Esophagus muscularis mucosa (tissue), 4 donors: ENCODE data around the gene USP10. TPM values are rescaled to one million over a fixed set of nuclear protein-coding genes. Genes with fewer than 3 reads are reported as not detected.
A peak's percentile ranks its signal among the peaks of the same experiment; 100 is the strongest.
"Not testable (repeated sequence)": the region's sequence is repeated elsewhere in the genome, so short reads cannot be mapped to it uniquely, and the experiment has no call there.

Experiments used
- DNase-seq: peaks from one replicate; pipeline ENCODE4 v3.0.0-alpha.2; 2017; ENCODE audit errors: extremely low spot score
- H3K27ac ChIP-seq, 4 donors: fragments of 200-600 bp; sonication (generic); replicated peaks in 1 of 4; 1 replicate in 3 of 4; 2 replicates in 1 of 4; pipeline ENCODE4 v1.5.1; 2016 to 2019; ENCODE audit warnings: mild to moderate bottlenecking in 1 of 4
- H3K27me3 ChIP-seq, 4 donors: fragments of 200-600 bp; sonication (generic); one replicate each; pipeline versions ENCODE4 v1.5.1 to v1.6.0; 2016 to 2019
- H3K36me3 ChIP-seq, 4 donors: fragments of 200-600 bp; sonication (generic); one replicate each; pipeline ENCODE4 v1.5.1; 2016 to 2019
- H3K4me1 ChIP-seq, 4 donors: fragments of 200-600 bp; sonication (generic); one replicate each; pipeline ENCODE4 v1.5.1; 2016 to 2019
- H3K4me3 ChIP-seq, 4 donors: fragments of 200-600 bp; sonication (generic); 1 replicate in 2 of 4; 2 replicates in 2 of 4; pipeline ENCODE4 v1.5.1; 2016 to 2019; ENCODE audit warnings: mild to moderate bottlenecking in 4 of 4, moderate library complexity in 1 of 4
- H3K9me3 ChIP-seq, 4 donors: fragments of 200-600 bp; sonication (generic); 1 replicate in 3 of 4; 2 replicates in 1 of 4; pipeline ENCODE4 v1.5.1; 2016 to 2019
- CTCF ChIP-seq, 3 experiments: fragments of 200-600 bp in 2 of 3; fragments of 450-650 bp in 1 of 3; sonication (generic) in 2 of 3; IDR thresholded peaks; one replicate each; pipeline ENCODE4 v1.5.1; 2017 to 2019; ENCODE audit warnings: antibody characterized with exemption in 3 of 3, mild to moderate bottlenecking in 2 of 3, moderate library complexity in 1 of 3
- EP300 ChIP-seq: sonication (generic); formaldehyde crosslinking; IDR thresholded peaks from one replicate; pipeline ENCODE4 v1.6.1; 2017; ENCODE audit warnings: antibody characterized with exemption
- POLR2A ChIP-seq: fragments of 450-650 bp; IDR thresholded peaks from one replicate; pipeline ENCODE4 v1.6.1; 2017; ENCODE audit warnings: antibody characterized with exemption, moderate library complexity, mild to moderate bottlenecking, low read depth
- POLR2AphosphoS5 ChIP-seq, 2 donors: sonication (generic); formaldehyde crosslinking; IDR thresholded peaks; one replicate each; pipeline ENCODE4 v1.6.1; 2017; ENCODE audit warnings: antibody characterized with exemption in 2 of 2
- WGBS: methylation state at CpG from one replicate; pipeline ENCODE4 v1.1.5; 2018; 5-methylcytosine and 5-hydroxymethylcytosine counted together
- intact Hi-C: fragments of 100-400 bp; cut with DNase I; formaldehyde crosslinking; loops from one replicate; pipeline ENCODE4 v1.15.1; 2023
- total RNA-seq, 4 donors: library from RNA; depleted of rRNA; stranded (reverse); fragments of >200 nt; gene quantifications; one replicate each; pipeline versions ENCODE4 v1.1.0 to v1.2.1, GENCODE V29; 2016

USP10 gene
- total RNA-seq, 4 donors from 2014 or later, result 45.3 to 71.2 (median 59.3) TPM

- Histone ChIP-seq H3K4me1 (peaks cover 39 to 81% (median 67%) of the 10 kb centered on the region in 4 donors), H3K27ac (no peak overlapping the region), H3K27me3 (no peaks in the 10 kb centered on the region), H3K4me3 (no peak overlapping the region), H3K9me3 (no peaks in the 10 kb centered on the region), H3K36me3 (peaks cover 0 to 5% (median 0%) of the 10 kb centered on the region in 4 donors)
- TF ChIP-seq CTCF (IDR thresholded peaks at IDR 0.05) (no peak), POLR2A (no peak), POLR2AphosphoS5 (IDR thresholded peaks at IDR 0.05) (no peak), EP300 (no peak)
- 92% methylated on average over 10 of the region's 10 CpGs for WGBS
- intact Hi-C loops, result loop anchor here (5.0 kb wide), 1 partner anchor 217 kb away; no protein-coding TSS in a partner anchor
- no peak for DNase-seq
Measured at GRCh38 chr16:84728853-84729424, 29.1 kb downstream of the USP10 start.

GRCh38 chr16:84729716-84730320 lies 30.0 kb downstream of the USP10 start:
- 27% methylated on average over 7 of the region's 7 CpGs for WGBS
- Histone ChIP-seq H3K36me3 (peaks cover 0 to 10% (median under 1%) of the 10 kb centered on the region in 4 donors), H3K27me3 (no peaks in the 10 kb centered on the region), H3K27ac (peak overlapping the region; percentile 45 to 74 (median 68)), H3K9me3 (no peaks in the 10 kb centered on the region), H3K4me3 (peak overlapping the region in 2 of 4 donors; percentile 13 to 19), H3K4me1 (peaks cover 31 to 72% (median 59%) of the 10 kb centered on the region in 4 donors)
- TF ChIP-seq POLR2AphosphoS5 (IDR thresholded peaks at IDR 0.05) (no peak), CTCF (IDR thresholded peaks at IDR 0.05) (no peak), EP300 (no peak), POLR2A (no peak)
- intact Hi-C loops, result loop anchor here (5.0 kb wide), 1 partner anchor 218 kb away; no protein-coding TSS in a partner anchor
- DNase-seq, result no peak

GRCh38 chr16:84730406-84731106 lies 30.8 kb downstream of the USP10 start:
- TF ChIP-seq EP300 (no peak), CTCF (IDR thresholded peaks at IDR 0.05) (no peak), POLR2A (no peak), POLR2AphosphoS5 (IDR thresholded peaks at IDR 0.05) (peak; percentile 71 to 86)
- H3K4me3 ChIP-seq, result peak overlapping the region in 2 of 4 donors; percentile 13 to 19
- intact Hi-C loops, result no loop called here
- H3K9me3 ChIP-seq, result no peaks in the 10 kb centered on the region
- peak overlapping the region; percentile 45 to 74 (median 68) for H3K27ac ChIP-seq
- 20% methylated on average over 9 of the region's 9 CpGs for WGBS
- peaks cover 0 to 10% (median 4%) of the 10 kb centered on the region in 4 donors for H3K36me3 ChIP-seq
- no peak for DNase-seq
- H3K27me3 ChIP-seq, result no peaks in the 10 kb centered on the region
- H3K4me1 ChIP-seq, result peaks cover 25 to 65% (median 51%) of the 10 kb centered on the region in 4 donors

- H3K36me3 ChIP-seq, H3K27me3 ChIP-seq, H3K4me3 ChIP-seq, DNase-seq, intact Hi-C loops, H3K9me3 ChIP-seq: not testable (repeated sequence)
- H3K27ac ChIP-seq, result peak overlapping the region in 1 of 4 donors; percentile 11
- 95% methylated on average over 13 of the region's 13 CpGs for WGBS
- peaks cover 31 to 66% (median 50%) of the 10 kb centered on the region in 4 donors for H3K4me1 ChIP-seq
Measured at GRCh38 chr16:84732332-84732673, 32.5 kb downstream of the USP10 start.
